ENCODE measurements around the gene LYST.

The LYST gene

GRCh38 chr1:235631816-235632215, 234.9 kb downstream of the LYST start:
- Mint-ChIP-seq H3K27ac (no peak overlapping the region), H3K4me3 (no peak overlapping the region), H3K9me3 (no peaks in the 10 kb centered on the region), H3K4me1 (peaks cover 35% of the 10 kb centered on the region), H3K36me3 (ENCODE audit: low read depth) (no peaks in the 10 kb centered on the region), H3K27me3 (ENCODE audit: low read depth, poor library complexity) (peaks cover 7% of the 10 kb centered on the region)
- DNase-seq = no peak
- TF ChIP-seq, protein P1, sequence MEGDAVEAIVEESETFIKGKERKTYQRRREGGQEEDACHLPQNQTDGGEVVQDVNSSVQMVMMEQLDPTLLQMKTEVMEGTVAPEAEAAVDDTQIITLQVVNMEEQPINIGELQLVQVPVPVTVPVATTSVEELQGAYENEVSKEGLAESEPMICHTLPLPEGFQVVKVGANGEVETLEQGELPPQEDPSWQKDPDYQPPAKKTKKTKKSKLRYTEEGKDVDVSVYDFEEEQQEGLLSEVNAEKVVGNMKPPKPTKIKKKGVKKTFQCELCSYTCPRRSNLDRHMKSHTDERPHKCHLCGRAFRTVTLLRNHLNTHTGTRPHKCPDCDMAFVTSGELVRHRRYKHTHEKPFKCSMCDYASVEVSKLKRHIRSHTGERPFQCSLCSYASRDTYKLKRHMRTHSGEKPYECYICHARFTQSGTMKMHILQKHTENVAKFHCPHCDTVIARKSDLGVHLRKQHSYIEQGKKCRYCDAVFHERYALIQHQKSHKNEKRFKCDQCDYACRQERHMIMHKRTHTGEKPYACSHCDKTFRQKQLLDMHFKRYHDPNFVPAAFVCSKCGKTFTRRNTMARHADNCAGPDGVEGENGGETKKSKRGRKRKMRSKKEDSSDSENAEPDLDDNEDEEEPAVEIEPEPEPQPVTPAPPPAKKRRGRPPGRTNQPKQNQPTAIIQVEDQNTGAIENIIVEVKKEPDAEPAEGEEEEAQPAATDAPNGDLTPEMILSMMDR (IDR thresholded peaks at IDR 0.05) = no peak

DNA sequence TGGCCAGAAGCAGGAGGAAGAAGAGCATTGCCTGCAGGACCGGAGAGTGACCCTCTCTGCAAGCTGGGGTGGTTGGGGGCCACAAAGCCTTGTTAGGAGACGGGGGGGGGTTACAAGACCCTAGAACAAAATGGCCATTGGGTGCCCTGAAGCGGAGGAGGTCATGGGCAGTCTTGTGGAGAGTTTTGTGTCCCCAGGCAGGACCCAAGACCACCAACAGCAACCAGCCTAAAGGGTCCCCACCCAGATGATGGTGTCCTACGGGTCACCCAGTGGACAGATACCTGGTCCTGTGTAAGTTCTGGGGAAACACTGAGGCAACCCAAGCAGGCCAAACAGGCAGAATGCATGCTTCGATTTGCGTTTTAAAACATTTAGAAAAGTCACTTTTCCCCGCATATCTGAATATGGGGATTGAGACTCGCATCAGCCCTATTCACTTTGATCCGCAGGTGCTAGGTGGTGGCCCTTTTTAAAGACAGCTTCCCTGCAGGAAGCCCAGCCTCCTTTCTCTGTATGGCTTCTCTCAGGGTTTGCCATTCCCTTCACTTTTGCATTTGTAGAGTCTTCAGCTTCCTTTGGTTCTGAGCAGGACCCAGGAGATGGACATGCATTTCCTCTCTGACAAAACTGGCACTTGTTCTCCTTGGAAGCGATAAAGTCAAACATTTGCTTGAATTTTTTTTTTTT, 238.2 kb downstream of the LYST start:
- peaks cover 62% of the 10 kb centered on the region for H3K4me1 Mint-ChIP-seq
- no peaks in the 10 kb centered on the region for H3K9me3 Mint-ChIP-seq
- H3K4me3 Mint-ChIP-seq = no peak overlapping the region
- H3K27me3 Mint-ChIP-seq (ENCODE audit: low read depth, poor library complexity) = peaks cover 4% of the 10 kb centered on the region
- no peak for DNase-seq
- H3K27ac Mint-ChIP-seq = no peak overlapping the region
- TF ChIP-seq, protein P1 (IDR thresholded peaks at IDR 0.05) = no peak
- H3K36me3 Mint-ChIP-seq (ENCODE audit: low read depth) = no peaks in the 10 kb centered on the region

DNA sequence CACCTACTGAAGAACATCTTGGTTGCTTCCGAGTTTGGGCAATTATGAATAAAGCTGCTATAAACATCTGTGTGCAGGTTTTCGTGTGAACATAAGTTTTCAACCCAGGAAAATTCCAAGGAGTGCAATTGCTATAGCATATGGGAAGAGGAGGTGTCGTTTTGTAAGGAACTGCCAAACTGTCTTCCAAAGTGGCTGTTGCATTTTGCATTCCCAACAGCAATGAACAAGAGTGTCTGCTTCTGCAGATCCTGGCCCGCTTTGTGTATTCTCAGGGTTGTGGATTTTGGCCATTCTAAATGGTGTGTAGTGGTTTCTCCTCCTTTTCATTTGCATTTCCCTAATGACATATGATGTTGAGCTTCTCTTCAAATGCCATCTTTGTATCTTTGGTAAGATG, 240.9 kb downstream of the LYST start:
- no peak overlapping the region for H3K27ac Mint-ChIP-seq
- H3K9me3 Mint-ChIP-seq = no peaks in the 10 kb centered on the region
- peaks cover 51% of the 10 kb centered on the region for H3K4me1 Mint-ChIP-seq
- H3K27me3 Mint-ChIP-seq (ENCODE audit: low read depth, poor library complexity) = no peaks in the 10 kb centered on the region
- H3K36me3 Mint-ChIP-seq (ENCODE audit: low read depth) = no peaks in the 10 kb centered on the region
- DNase-seq = no peak
- TF ChIP-seq, protein P1 (IDR thresholded peaks at IDR 0.05) = no peak
- H3K4me3 Mint-ChIP-seq = no peak overlapping the region

DNA sequence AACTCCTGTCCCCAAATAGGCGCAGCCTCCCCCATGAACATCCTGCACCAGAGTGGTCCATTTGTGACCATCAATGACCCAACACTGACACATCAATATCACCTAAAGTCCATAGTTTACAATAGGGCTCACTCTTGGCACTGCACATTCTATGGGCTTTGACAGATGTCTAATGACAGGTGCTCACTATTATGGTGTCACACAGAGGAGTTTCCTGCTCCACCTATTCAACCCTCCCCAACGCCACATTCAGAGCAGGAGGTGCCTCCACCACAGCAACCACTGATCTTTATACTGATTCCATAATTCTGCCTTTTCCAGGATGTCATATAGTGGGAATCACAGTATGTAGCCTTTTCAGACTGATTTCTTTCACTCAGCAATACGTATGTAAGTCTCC, 241.4 kb downstream of the LYST start:
- DNase-seq = no peak

GRCh38 chr1:235624721-235625333, 241.9 kb downstream of the LYST start:
- no peaks in the 10 kb centered on the region for H3K9me3 Mint-ChIP-seq
- TF ChIP-seq, protein P1 (IDR thresholded peaks at IDR 0.05) = no peak
- no peak overlapping the region for H3K27ac Mint-ChIP-seq
- peak; percentile 28 for DNase-seq
- H3K4me1 Mint-ChIP-seq = peaks cover 41% of the 10 kb centered on the region
- H3K27me3 Mint-ChIP-seq (ENCODE audit: low read depth, poor library complexity) = no peaks in the 10 kb centered on the region
- no peak overlapping the region for H3K4me3 Mint-ChIP-seq
- no peaks in the 10 kb centered on the region for H3K36me3 Mint-ChIP-seq (ENCODE audit: low read depth)

More for the DNA sequence above, 241.4 kb downstream of the LYST start:
- Mint-ChIP-seq H3K9me3 (no peaks in the 10 kb centered on the region), H3K36me3 (ENCODE audit: low read depth) (no peaks in the 10 kb centered on the region), H3K27me3 (ENCODE audit: low read depth, poor library complexity) (no peaks in the 10 kb centered on the region), H3K4me1 (peaks cover 46% of the 10 kb centered on the region), H3K4me3 (no peak overlapping the region), H3K27ac (no peak overlapping the region)
- TF ChIP-seq, protein P1 (IDR thresholded peaks at IDR 0.05) = no peak
